NT2/D1 (cell line): Measurements from ENCODE around the gene ELOVL1.
A peak's percentile ranks its signal among the peaks of the same experiment; 100 is the strongest.
"Not testable (repeated sequence)": the region's sequence is repeated elsewhere in the genome, so short reads cannot be mapped to it uniquely, and the experiment has no call there.

Source experiments
- DNase-seq: peaks from one replicate; pipeline ENCODE4 v3.0.0-alpha.2; 2011; ENCODE audit warnings: low read depth, low spot score
- H3K27me3 ChIP-seq: 2 replicates; pipeline ENCODE4 v1.6.0; 2011; ENCODE audit warnings: mild to moderate bottlenecking; ENCODE audit not compliant: insufficient read length, insufficient read depth
- H3K36me3 ChIP-seq: 2 replicates; pipeline ENCODE4 v1.6.1; 2011; ENCODE audit warnings: mild to moderate bottlenecking, low read length, mixed read lengths; ENCODE audit not compliant: insufficient read depth, insufficient read length
- H3K4me1 ChIP-seq: 2 replicates; pipeline ENCODE4 v1.5.1; 2011; ENCODE audit not compliant: insufficient read depth, insufficient read length
- H3K4me3 ChIP-seq: 2 replicates; pipeline ENCODE4 v1.5.1; 2011; ENCODE audit warnings: low read depth; ENCODE audit not compliant: insufficient read length
- H3K9ac ChIP-seq: 2 replicates; pipeline ENCODE4 v1.6.0; 2011; ENCODE audit warnings: low read depth; ENCODE audit not compliant: insufficient read length
- H3K9me3 ChIP-seq: 2 replicates; pipeline ENCODE4 v1.5.1; 2011; ENCODE audit warnings: mild to moderate bottlenecking, low read length; ENCODE audit not compliant: insufficient read depth
- SUZ12 ChIP-seq: IDR thresholded peaks from 2 replicates; pipeline ENCODE4 v1.6.1; 2011; ENCODE audit not compliant: insufficient read length, insufficient read depth; ENCODE audit errors: extremely low read depth
- YY1 ChIP-seq: IDR thresholded peaks from 2 replicates; pipeline ENCODE4 v1.6.1; 2011; ENCODE audit not compliant: insufficient read length, insufficient read depth
- ZNF274 ChIP-seq: IDR thresholded peaks from 2 replicates; pipeline ENCODE4 v1.6.1; 2011; ENCODE audit warnings: mild to moderate bottlenecking, low read depth, low read length

Gene ELOVL1

DNA sequence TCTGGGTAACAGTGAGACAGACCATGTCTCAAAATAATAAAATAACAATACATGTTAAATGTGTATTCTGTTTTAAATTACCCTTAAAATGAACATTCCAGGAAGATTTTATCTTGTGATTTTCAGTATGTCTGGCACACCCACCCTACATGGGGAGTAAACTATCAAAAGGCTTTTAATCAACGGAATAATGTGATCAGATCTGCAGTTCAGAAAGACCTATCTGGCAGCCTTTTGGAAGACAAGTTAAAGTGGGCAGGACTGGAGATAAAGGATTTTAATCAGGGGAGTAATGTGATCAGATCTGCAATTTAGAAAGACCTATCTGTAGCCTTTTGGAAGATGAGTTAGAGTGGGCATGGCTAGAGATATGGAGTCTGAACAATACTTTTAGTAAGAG, 11.7 kb upstream of the ELOVL1 start:
- Histone ChIP-seq H3K36me3 (peaks cover 49% of the 10 kb centered on the region), H3K4me3 (no peak overlapping the region), H3K9me3 (no peaks in the 10 kb centered on the region), H3K9ac (no peak overlapping the region), H3K27me3 (no peaks in the 10 kb centered on the region), H3K4me1 (no peaks in the 10 kb centered on the region)
- TF ChIP-seq YY1 (no peak), ZNF274 (no peak), SUZ12 (no peak)
- no peak for DNase-seq

DNA sequence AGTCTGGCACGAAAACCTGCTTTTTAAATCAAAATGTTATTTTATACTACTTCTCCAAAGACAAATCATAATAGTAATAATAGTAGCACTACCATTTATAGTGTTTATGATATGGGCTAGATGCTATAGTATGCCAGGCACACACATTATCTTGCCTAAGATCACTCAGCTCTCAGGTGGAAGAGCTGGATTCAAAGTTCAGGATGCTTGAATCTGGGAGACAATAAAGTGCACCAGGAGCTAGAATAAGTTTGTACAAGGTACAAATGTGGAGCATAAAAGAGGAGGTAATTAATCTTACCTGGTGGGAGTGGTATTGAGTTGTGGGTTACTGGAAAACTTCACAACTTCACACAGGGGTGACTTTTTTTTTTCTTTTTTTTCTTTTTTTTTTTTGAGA, 10.0 kb upstream of the ELOVL1 start:
- no peak for DNase-seq
- Histone ChIP-seq H3K36me3 (peaks cover 32% of the 10 kb centered on the region), H3K27me3 (no peaks in the 10 kb centered on the region), H3K4me3 (no peak overlapping the region), H3K4me1 (no peaks in the 10 kb centered on the region), H3K9me3 (no peaks in the 10 kb centered on the region), H3K9ac (no peak overlapping the region)
- no peak for TF ChIP-seq ZNF274
- no peak for TF ChIP-seq YY1
- TF ChIP-seq SUZ12: no peak

DNA sequence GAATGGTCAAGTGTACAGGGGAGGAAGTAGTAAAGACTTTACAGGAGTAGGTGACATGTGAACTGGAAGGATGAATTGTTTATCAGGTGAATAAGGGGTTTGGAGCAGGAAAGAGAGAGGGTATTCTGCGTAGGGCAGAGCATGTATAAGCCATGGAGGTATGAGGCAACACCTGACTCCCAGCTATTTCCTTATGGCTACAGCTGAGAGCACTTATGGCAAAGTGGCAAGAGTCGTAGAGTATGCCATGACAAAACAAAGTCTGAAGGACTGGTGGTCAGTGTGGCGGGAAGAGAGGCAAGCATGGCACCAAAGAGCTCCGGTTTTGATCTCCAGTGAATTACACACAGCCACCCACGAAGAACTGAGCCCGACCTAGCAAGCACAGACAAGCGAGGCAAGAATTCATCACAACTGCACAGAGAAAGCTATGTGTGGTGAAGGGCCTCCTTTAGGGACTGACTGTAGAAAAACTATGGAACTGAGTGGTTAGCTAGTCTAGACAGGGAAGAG, 9.0 kb upstream of the ELOVL1 start:
- no peak for DNase-seq
- TF ChIP-seq SUZ12 (no peak), ZNF274 (no peak), YY1 (no peak)
- no peak overlapping the region for H3K9ac ChIP-seq
- H3K9me3 ChIP-seq: no peaks in the 10 kb centered on the region
- peaks cover 22% of the 10 kb centered on the region for H3K36me3 ChIP-seq
- H3K4me3 ChIP-seq: no peak overlapping the region
- H3K27me3 ChIP-seq: no peaks in the 10 kb centered on the region
- H3K4me1 ChIP-seq: no peaks in the 10 kb centered on the region

GRCh38 chr1:43373066-43373940, 5.5 kb upstream of the ELOVL1 start:
- no peak for DNase-seq

DNA sequence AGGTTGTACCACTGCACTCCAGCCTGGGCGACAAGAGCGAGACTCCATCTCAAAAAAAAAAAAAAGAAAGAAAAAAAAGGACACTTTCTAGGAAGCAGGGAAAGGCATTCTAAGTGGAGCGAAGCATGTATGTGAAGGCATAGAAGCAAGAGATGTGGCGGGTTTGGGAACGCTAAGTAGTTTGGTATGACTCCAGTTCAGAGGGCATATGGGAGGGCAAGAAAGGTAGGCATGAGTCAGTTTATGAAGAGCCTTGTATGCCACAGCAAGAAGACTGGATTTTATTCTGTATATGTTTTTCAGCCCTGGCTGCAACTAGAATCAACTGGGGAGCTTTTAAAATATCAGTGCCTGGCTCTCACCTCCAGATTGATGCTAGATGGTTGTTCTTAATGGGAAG, 4.4 kb upstream of the ELOVL1 start:
- H3K4me1 ChIP-seq: no peaks in the 10 kb centered on the region
- H3K9me3 ChIP-seq: no peaks in the 10 kb centered on the region
- DNase-seq: no peak
- TF ChIP-seq SUZ12: no peak
- H3K9ac ChIP-seq: no peak overlapping the region
- no peak overlapping the region for H3K4me3 ChIP-seq
- no peaks in the 10 kb centered on the region for H3K27me3 ChIP-seq
- H3K36me3 ChIP-seq: peaks cover 17% of the 10 kb centered on the region

More at GRCh38 chr1:43373066-43373940, 5.5 kb upstream of the ELOVL1 start:
- H3K36me3 ChIP-seq: peaks cover 21% of the 10 kb centered on the region
- no peak overlapping the region for H3K9ac ChIP-seq
- TF ChIP-seq ZNF274 (no peak), YY1 (no peak)
- H3K27me3 ChIP-seq: no peaks in the 10 kb centered on the region
- H3K4me1 ChIP-seq: no peaks in the 10 kb centered on the region
- no peaks in the 10 kb centered on the region for H3K9me3 ChIP-seq
- H3K4me3 ChIP-seq: no peak overlapping the region

DNA sequence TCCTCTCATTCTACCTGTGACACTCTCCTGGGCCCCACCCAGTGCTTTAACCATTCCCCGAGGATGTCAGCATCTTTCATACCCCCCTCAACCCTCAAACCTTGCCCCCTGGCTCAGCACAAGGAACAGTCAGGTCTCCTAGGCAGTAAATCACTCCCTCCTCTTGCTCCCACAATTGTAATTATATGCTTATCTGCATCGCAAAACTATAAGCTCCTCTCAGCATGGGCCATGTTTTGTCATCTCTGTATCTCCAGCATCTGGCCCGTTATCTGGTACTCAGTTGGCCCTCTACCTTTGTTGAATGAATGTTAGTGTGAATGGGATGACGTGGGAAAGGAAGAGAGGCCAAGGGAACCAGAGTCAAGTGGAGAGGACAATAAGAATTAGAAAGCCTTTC, 2.8 kb upstream of the ELOVL1 start:
- no peaks in the 10 kb centered on the region for H3K9me3 ChIP-seq
- TF ChIP-seq ZNF274 (no peak), YY1 (no peak), SUZ12 (no peak)
- H3K4me3 ChIP-seq: no peak overlapping the region
- peaks cover 18% of the 10 kb centered on the region for H3K36me3 ChIP-seq
- peaks cover 13% of the 10 kb centered on the region for H3K4me1 ChIP-seq
- DNase-seq: no peak
- H3K27me3 ChIP-seq: no peaks in the 10 kb centered on the region
- H3K9ac ChIP-seq: no peak overlapping the region

DNA sequence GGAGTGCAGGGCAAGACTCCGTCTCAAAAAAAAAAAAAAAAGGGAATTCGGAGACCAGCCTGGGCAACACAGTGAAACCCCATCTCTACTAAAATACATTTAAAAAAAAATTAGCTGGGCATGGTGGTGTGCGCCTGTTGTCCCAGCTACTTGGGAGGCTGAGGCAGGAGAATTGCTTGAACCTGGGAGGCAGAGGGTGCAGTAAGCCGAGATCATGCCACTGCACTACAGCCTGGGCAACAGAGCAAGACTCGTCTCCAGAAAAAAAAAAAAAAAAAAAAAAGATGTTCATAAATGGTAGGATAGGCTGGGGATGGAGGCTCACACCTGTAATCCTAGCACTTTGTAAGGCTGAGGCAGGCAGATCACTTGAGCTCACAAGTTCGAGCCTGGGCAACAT, 2.0 kb upstream of the ELOVL1 start:
- DNase-seq, H3K27me3 ChIP-seq, H3K4me3 ChIP-seq, H3K9me3 ChIP-seq, H3K9ac ChIP-seq: not testable (repeated sequence)
- Histone ChIP-seq H3K4me1 (peaks cover 15% of the 10 kb centered on the region), H3K36me3 (peaks cover 26% of the 10 kb centered on the region)

DNA sequence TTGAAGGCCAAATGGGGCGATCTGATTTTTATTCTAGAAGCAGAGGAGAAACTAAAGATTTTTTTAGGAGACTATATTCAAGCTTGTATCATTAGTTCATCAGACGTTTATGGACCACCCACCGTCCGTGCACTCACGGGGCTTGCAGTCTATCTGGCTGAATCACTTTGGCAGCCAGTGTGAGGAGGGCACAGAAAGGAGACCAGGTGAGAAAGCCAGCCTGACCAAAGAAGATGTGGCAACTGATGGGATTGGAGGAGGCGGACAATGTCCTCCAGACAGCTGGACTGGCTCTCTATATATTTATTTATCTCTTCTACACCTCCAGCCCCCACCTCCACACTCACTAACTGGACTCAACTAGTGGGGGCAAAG, 822 bp upstream of the ELOVL1 start:
- no peak for DNase-seq
- Histone ChIP-seq H3K4me1 (peaks cover 15% of the 10 kb centered on the region), H3K27me3 (no peaks in the 10 kb centered on the region), H3K36me3 (peaks cover 37% of the 10 kb centered on the region), H3K9ac (peak overlapping the region; percentile 98), H3K4me3 (peak overlapping the region; percentile 64), H3K9me3 (no peaks in the 10 kb centered on the region)
- TF ChIP-seq ZNF274: no peak
- no peak for TF ChIP-seq YY1
- TF ChIP-seq SUZ12: no peak
